K562 (cell line): ENCODE results near the gene LIF. TPM values are rescaled to one million over a fixed set of nuclear protein-coding genes. Genes with fewer than 3 reads are reported as not detected.

Experiments used
- BDP1 ChIP-seq: IDR thresholded peaks from 3 replicates; pipeline ENCODE4 v1.6.1; 2011; ENCODE audit not compliant: insufficient read length, insufficient read depth
- DNMT1 ChIP-seq: fragments of 450-650 bp; IDR thresholded peaks from 2 replicates; pipeline ENCODE4 v1.6.1; 2016; ENCODE audit warnings: antibody characterized with exemption, mild to moderate bottlenecking
- ESRRA ChIP-seq: fragments of 450-650 bp; IDR thresholded peaks from 2 replicates; pipeline ENCODE4 v1.6.1; 2014; ENCODE audit warnings: low read depth, mild to moderate bottlenecking, moderate library complexity, borderline replicate concordance
- ETV1 ChIP-seq: fragments of 450-650 bp; conservative IDR thresholded peaks from 2 replicates; pipeline ENCODE4 v1.6.1; 2016; ENCODE audit warnings: missing genetic modification characterization, control low read depth, low read depth, missing compliant biosample characterization
- EWSR1 ChIP-seq: fragments of 450-650 bp; IDR thresholded peaks from 2 replicates; pipeline ENCODE4 v1.6.1; 2018; ENCODE audit warnings: borderline replicate concordance, mild to moderate bottlenecking, low read depth, moderate library complexity; ENCODE audit not compliant: partially characterized antibody
- FOXA1 ChIP-seq: fragments of 450-650 bp; IDR thresholded peaks from 2 replicates; pipeline ENCODE4 v1.6.1; 2016; ENCODE audit warnings: mild to moderate bottlenecking, borderline replicate concordance
- FOXK2 ChIP-seq, 2 experiments: fragments of 450-650 bp; IDR thresholded peaks in 1 of 2; conservative IDR thresholded peaks in 1 of 2; 2 replicates each; pipeline ENCODE4 v1.6.1; 2016; ENCODE audit warnings: low read depth in 2 of 2, mild to moderate bottlenecking in 1 of 2
- GATA2 ChIP-seq: sonication (generic); formaldehyde crosslinking; IDR thresholded peaks from 2 replicates; pipeline ENCODE4 v1.4.0; 2020; ENCODE audit warnings: mild to moderate bottlenecking, missing genetic modification reagents
- HMGN3 ChIP-seq: IDR thresholded peaks from 2 replicates; pipeline ENCODE4 v1.6.1; 2011; ENCODE audit warnings: borderline replicate concordance, low read depth, mild to moderate bottlenecking, mixed read lengths, low read length; ENCODE audit not compliant: insufficient read length; ENCODE audit errors: extremely low read depth
- JUNB ChIP-seq: fragments of 450-650 bp; formaldehyde crosslinking; conservative IDR thresholded peaks from 2 replicates; pipeline ENCODE4 v1.4.0; 2020; ENCODE audit warnings: mild to moderate bottlenecking
- MCM7 ChIP-seq, 2 experiments: fragments of 450-650 bp; IDR thresholded peaks; 2 replicates each; pipeline ENCODE4 v1.6.1; 2016 to 2018
- TEAD4 ChIP-seq, 2 experiments: sonication (generic) in 1 of 2; formaldehyde crosslinking in 1 of 2; IDR thresholded peaks; 2 replicates each; pipeline versions ENCODE4 v1.6.1 to v1.8.0; 2012 to 2022; ENCODE audit warnings: borderline replicate concordance in 1 of 2, inconsistent platforms in 1 of 2, low read length in 1 of 2, mild to moderate bottlenecking in 1 of 2, missing genetic modification reagents in 1 of 2
- ZKSCAN3 ChIP-seq: fragments of 250-450 bp; sonication (Bioruptor Pico); IDR thresholded peaks from 2 replicates; pipeline ENCODE4 v1.4.0; 2020
- ZNF165 ChIP-seq: fragments of 250-450 bp; sonication (Bioruptor Pico); IDR thresholded peaks from 2 replicates; pipeline ENCODE4 v1.4.0; 2020; ENCODE audit warnings: borderline replicate concordance
- ZNF583 ChIP-seq: fragments of 250-450 bp; sonication (Bioruptor Pico); IDR thresholded peaks from 2 replicates; pipeline ENCODE4 v1.4.0; 2020
- polyA plus RNA-seq, 8 experiments: library from polyadenylated mRNA; depleted of rRNA in 4 of 8; stranded (reverse) in 5 of 8; unstranded in 3 of 8; fragments of >200 nt; fragmentation: Nextera tagmentation in 2 of 8; fragmentation: Illumina TruSeq in 1 of 8; extraction: Ambion mirVana in 2 of 8; extraction: Trizol in 1 of 8; gene quantifications; 2 replicates each; pipeline versions ENCODE4 v1.2.1 to v1.2.3, GENCODE V29; 2011 to 2014; ENCODE audit warnings: inconsistent platforms in 1 of 8, missing spikeins in 1 of 8
- total RNA-seq, 7 experiments: library from RNA; depleted of rRNA in 6 of 7; stranded (reverse); fragments of >200 nt in 6 of 7; fragmentation: Illumina TruSeq in 2 of 7; extraction: Trizol in 2 of 7; gene quantifications; 2 replicates each; pipeline versions ENCODE4 v1.2.1 to v1.2.3, GENCODE V29; 2011 to 2021; ENCODE audit warnings: low replicate concordance in 1 of 7
- TF ChIP-seq, protein P1 (sequence below): sonication (generic); formaldehyde crosslinking; IDR thresholded peaks from 2 replicates; pipeline ENCODE4 v1.8.1; 2023; ENCODE audit warnings: mild to moderate bottlenecking, missing genetic modification reagents
- TF ChIP-seq, protein P2 (sequence below): sonication (generic); formaldehyde crosslinking; IDR thresholded peaks from 2 replicates; pipeline ENCODE4 v1.8.0; 2023; ENCODE audit warnings: missing genetic modification reagents, mild to moderate bottlenecking, borderline replicate concordance
- TF ChIP-seq, protein P3 (sequence below): fragments of 250-450 bp; sonication (Bioruptor Pico); IDR thresholded peaks from 2 replicates; pipeline ENCODE4 v1.9.0; 2021; ENCODE audit warnings: mild to moderate bottlenecking
- TF ChIP-seq, protein P4 (sequence below): sonication (generic); IDR thresholded peaks from 2 replicates; pipeline ENCODE4 v1.6.1; 2016
- TF ChIP-seq, protein P5 (sequence below): sonication (generic); formaldehyde crosslinking; IDR thresholded peaks from 2 replicates; pipeline ENCODE4 v1.8.1; 2023; ENCODE audit warnings: mild to moderate bottlenecking, missing genetic modification reagents

The LIF gene
- total and polyA plus RNA-seq, 9 of the 15 experiments (the other 6 are each of a cell fraction or from before 2014, with no cell fraction given): 0.05 to 0.39 (median 0.18) TPM; not detected in 3

DNA sequence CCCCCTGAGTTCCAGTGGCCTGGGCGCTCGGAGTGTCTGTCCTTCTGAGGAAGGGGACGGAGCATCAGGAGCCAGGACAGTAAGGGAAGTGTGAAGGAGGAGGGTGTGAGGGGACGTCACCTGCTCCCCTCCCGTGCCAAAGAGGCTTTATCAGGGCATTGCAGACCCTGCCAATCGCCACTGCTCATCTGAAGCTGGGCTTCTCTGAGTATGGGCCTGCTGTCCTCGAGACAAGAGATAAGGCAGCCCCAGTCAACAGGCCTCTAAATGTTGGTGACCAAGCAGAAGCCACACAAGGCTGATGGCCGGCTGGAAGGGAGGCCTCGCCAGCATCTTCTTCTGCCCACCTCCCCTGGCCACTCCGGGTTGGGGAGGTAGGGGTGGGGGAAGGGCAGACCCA is 29.8 kb downstream of the LIF start (continued):
- TF ChIP-seq, protein P1, sequence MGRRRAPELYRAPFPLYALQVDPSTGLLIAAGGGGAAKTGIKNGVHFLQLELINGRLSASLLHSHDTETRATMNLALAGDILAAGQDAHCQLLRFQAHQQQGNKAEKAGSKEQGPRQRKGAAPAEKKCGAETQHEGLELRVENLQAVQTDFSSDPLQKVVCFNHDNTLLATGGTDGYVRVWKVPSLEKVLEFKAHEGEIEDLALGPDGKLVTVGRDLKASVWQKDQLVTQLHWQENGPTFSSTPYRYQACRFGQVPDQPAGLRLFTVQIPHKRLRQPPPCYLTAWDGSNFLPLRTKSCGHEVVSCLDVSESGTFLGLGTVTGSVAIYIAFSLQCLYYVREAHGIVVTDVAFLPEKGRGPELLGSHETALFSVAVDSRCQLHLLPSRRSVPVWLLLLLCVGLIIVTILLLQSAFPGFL (CRISPR knock-in tag): no peak
- TF ChIP-seq FOXK2 (conservative IDR thresholded peaks at IDR 0.05 in 1 of 2, IDR thresholded peaks at IDR 0.05 in 1 of 2; ENCODE audit: low read depth in 2 of 2): peak; percentile 31 to 61; a peak in 2 of 4 replicates
- no peak for TF ChIP-seq ZNF165 (CRISPR knock-in tag)
- TF ChIP-seq ETV1: no peak
- TF ChIP-seq ZKSCAN3: no peak
- TF ChIP-seq, protein P2, sequence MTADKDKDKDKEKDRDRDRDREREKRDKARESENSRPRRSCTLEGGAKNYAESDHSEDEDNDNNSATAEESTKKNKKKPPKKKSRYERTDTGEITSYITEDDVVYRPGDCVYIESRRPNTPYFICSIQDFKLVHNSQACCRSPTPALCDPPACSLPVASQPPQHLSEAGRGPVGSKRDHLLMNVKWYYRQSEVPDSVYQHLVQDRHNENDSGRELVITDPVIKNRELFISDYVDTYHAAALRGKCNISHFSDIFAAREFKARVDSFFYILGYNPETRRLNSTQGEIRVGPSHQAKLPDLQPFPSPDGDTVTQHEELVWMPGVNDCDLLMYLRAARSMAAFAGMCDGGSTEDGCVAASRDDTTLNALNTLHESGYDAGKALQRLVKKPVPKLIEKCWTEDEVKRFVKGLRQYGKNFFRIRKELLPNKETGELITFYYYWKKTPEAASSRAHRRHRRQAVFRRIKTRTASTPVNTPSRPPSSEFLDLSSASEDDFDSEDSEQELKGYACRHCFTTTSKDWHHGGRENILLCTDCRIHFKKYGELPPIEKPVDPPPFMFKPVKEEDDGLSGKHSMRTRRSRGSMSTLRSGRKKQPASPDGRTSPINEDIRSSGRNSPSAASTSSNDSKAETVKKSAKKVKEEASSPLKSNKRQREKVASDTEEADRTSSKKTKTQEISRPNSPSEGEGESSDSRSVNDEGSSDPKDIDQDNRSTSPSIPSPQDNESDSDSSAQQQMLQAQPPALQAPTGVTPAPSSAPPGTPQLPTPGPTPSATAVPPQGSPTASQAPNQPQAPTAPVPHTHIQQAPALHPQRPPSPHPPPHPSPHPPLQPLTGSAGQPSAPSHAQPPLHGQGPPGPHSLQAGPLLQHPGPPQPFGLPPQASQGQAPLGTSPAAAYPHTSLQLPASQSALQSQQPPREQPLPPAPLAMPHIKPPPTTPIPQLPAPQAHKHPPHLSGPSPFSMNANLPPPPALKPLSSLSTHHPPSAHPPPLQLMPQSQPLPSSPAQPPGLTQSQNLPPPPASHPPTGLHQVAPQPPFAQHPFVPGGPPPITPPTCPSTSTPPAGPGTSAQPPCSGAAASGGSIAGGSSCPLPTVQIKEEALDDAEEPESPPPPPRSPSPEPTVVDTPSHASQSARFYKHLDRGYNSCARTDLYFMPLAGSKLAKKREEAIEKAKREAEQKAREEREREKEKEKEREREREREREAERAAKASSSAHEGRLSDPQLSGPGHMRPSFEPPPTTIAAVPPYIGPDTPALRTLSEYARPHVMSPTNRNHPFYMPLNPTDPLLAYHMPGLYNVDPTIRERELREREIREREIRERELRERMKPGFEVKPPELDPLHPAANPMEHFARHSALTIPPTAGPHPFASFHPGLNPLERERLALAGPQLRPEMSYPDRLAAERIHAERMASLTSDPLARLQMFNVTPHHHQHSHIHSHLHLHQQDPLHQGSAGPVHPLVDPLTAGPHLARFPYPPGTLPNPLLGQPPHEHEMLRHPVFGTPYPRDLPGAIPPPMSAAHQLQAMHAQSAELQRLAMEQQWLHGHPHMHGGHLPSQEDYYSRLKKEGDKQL (CRISPR knock-in tag): no peak
- peak; percentile 64; the same call in 1 of the 2 replicates for TF ChIP-seq ESRRA
- TF ChIP-seq, protein P3, sequence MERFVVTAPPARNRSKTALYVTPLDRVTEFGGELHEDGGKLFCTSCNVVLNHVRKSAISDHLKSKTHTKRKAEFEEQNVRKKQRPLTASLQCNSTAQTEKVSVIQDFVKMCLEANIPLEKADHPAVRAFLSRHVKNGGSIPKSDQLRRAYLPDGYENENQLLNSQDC: no peak
- TF ChIP-seq JUNB (CRISPR knock-in tag): no peak
- peak; percentile 99 for TF ChIP-seq GATA2 (CRISPR knock-in tag)
- TF ChIP-seq FOXA1: no peak
- TF ChIP-seq TEAD4 (IDR thresholded peaks at IDR 0.05; ENCODE audit: low read length): peak; percentile 98
- TF ChIP-seq TEAD4 (CRISPR knock-in tag; IDR thresholded peaks at IDR 0.05; ENCODE audit: borderline replicate concordance): no peak
- TF ChIP-seq DNMT1: no peak
- TF ChIP-seq, protein P4, sequence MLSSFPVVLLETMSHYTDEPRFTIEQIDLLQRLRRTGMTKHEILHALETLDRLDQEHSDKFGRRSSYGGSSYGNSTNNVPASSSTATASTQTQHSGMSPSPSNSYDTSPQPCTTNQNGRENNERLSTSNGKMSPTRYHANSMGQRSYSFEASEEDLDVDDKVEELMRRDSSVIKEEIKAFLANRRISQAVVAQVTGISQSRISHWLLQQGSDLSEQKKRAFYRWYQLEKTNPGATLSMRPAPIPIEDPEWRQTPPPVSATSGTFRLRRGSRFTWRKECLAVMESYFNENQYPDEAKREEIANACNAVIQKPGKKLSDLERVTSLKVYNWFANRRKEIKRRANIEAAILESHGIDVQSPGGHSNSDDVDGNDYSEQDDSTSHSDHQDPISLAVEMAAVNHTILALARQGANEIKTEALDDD: no peak
- no peak for TF ChIP-seq BDP1
- no peak for TF ChIP-seq EWSR1
- peak; percentile 94 for TF ChIP-seq HMGN3
- TF ChIP-seq, protein P5, sequence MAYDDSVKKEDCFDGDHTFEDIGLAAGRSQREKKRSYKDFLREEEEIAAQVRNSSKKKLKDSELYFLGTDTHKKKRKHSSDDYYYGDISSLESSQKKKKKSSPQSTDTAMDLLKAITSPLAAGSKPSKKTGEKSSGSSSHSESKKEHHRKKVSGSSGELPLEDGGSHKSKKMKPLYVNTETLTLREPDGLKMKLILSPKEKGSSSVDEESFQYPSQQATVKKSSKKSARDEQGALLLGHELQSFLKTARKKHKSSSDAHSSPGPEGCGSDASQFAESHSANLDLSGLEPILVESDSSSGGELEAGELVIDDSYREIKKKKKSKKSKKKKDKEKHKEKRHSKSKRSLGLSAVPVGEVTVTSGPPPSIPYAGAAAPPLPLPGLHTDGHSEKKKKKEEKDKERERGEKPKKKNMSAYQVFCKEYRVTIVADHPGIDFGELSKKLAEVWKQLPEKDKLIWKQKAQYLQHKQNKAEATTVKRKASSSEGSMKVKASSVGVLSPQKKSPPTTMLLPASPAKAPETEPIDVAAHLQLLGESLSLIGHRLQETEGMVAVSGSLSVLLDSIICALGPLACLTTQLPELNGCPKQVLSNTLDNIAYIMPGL: no peak
- TF ChIP-seq ZNF583 (CRISPR knock-in tag): peak; percentile 77; the same call in 1 of the 2 replicates
- TF ChIP-seq MCM7 (IDR thresholded peaks at IDR 0.05): no peak
